Cardiac ventricle fibroblast (primary cell): ENCODE results near the gene ZKSCAN3. TPM values are rescaled to one million over a fixed set of nuclear protein-coding genes. Genes with fewer than 3 reads are reported as not detected.

Experiments
- total RNA-seq: library from RNA; depleted of rRNA; stranded (reverse); fragments of >200 nt; gene quantifications from 2 replicates; pipeline ENCODE4 v1.2.3, GENCODE V29; 2015

The ZKSCAN3 gene
- 3.6 and 4.4 TPM in 2 replicates for total RNA-seq

DNA sequence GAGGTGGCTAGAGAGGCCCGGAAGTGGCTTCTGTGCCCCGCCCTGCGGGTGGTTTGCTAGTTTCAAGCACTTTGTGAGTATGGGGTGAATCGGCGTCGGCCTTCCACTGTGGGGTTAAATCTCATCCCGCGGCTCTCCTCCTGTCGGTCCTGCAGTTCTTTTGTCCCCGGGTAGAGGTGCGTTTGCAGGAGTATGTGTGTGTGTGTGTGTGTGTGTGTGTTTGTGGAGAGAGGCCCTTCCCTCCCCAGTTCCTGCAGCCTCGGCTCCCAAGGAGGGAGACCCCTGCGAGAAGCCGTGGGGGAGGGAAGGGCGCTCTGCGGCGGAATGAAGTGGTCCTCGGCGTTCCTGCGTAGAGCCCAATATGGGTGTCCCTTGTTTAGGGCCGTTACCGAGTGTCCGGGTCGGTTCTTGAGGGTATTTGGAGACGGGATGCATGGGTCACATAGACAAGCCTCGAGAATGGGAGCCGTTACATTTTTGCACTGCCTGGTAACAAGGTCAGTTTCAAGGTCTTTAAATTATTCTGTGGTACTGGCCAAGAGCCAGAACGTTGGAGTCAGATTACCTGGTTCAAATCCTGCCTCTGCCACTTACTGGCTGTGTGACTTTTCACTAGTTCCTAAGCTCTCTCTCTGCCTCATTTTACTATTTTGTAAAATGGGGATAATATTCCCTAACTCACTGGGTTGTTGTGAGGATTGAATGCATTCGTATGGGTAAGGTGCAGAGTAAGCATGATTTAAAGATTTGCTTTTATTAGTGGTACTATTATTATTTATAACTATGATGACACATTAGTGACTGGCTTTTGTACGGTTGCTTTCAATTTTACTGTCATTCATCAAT lies at the start of gene ZKSCAN3:
Gene ZKSCAN3, plus strand, starts transcription at position 56 of the 846 bp plus-strand sequence. CDS start 9,640 bp downstream, outside the sequence.

DNA sequence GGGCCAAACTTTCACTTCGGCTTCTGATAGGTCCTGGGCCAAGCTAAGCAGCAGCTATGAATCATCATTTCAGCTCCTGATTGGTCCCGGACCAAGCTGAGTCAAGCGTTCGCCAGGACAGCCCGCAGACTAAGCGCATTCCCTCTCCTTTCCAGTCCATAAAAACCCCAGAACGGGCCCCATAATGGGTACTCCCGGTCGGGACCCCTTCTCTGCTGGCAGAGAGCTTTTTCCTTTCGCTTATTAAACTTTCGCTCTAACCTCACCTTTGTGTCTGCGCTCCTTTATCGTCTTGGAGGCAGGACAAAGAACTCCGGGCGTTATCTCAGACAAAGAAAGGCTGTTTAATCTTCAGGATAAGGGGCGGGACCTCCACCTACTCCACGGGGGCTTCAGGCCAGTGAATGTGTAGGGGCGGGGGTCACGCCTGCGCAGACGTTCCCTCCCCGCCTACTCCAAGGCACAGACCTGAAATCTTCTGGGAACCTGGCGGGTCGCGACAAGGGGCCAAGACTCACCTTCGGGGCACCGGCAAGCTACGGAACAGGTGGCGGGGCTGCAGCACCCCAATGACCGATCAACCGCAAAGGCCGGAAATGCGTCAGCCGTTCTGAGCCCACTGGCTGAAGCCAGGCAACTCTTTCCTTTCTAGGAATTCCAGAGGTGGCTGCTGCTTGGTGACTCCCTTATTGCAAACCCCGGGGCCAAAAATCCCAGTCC lies 14.0 kb upstream of the ZKSCAN3 start, which contains the start of gene ZSCAN31:
Gene ZSCAN31, minus strand, starts transcription at position 585 of the 720 bp plus-strand sequence. CDS start 6,465 bp downstream, outside the sequence.

DNA sequence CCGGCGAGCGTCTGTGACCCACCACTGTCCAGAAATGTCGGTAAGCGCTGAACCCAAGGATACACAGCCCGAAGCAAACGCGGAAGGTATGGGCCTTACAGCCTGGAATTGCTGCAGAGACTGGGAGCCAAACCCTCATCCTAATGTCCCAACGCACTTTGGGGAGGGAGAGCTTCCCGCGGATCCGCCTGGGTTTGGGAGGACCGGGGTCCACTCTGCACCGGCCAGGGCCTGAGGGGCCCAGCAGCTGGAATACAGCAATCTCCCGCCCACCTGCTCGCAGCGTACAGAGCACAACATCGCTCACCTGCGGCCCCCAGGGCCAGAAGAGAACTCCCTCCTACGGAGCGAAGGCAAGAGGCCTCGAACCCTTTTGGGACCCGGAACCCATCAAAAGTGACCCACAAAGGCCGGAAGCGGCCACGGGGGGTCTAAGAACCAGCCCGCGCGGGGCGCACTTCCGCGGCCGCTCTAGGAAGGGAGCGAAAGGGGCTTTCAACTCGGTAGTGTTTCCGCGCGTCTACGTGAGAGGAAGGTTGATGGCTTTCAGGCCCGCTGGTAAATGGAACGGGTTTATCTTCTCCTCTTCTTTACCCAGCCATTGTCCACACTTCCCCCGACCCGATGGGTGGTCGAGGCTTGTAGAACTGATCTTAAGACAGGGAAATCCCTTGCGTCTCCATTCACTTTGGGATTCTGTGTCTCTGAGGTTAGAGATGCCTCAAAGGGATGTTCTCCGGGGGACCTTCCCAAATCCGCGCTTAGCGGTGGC lies 49.8 kb downstream of the ZKSCAN3 start, which contains the start of gene ZSCAN12:
Gene ZSCAN12, minus strand, starts transcription at position 398 of the 772 bp plus-strand sequence. CDS start 1,342 bp downstream, outside the sequence.

Other genes starting within 250 kb of the ZKSCAN3 start
- not detected in 2 replicates for gene ZSCAN16, start 225.3 kb upstream of the ZKSCAN3 start, total RNA-seq
- gene ZKSCAN8, start 208.1 kb upstream of the ZKSCAN3 start, total RNA-seq, result 14.4 and 15.6 TPM in 2 replicates
- gene ZSCAN9, start 124.7 kb upstream of the ZKSCAN3 start, total RNA-seq, result 4.6 and 5.1 TPM in 2 replicates
- gene ZKSCAN4, start 97.7 kb upstream of the ZKSCAN3 start, total RNA-seq, result 2.7 and 3.3 TPM in 2 replicates
- gene NKAPL, start 90.7 kb upstream of the ZKSCAN3 start, total RNA-seq, result 1.1 and 2.1 TPM in 2 replicates
- 11.2 and 14.8 TPM in 2 replicates for gene ZSCAN26, start 82.8 kb upstream of the ZKSCAN3 start, total RNA-seq
- gene PGBD1, start 68.4 kb upstream of the ZKSCAN3 start, total RNA-seq, result 1.6 and 3.2 TPM in 2 replicates
- gene ZSCAN31, start 13.8 kb upstream of the ZKSCAN3 start, total RNA-seq, result 10.1 and 14.4 TPM in 2 replicates
- 3.2 and 4.2 TPM in 2 replicates for gene ZSCAN12, start 49.8 kb downstream of the ZKSCAN3 start, total RNA-seq
- gene ZSCAN23, start 93.5 kb downstream of the ZKSCAN3 start, total RNA-seq, result 1.4 and 1.5 TPM in 2 replicates
- gene GPX6, start 165.8 kb downstream of the ZKSCAN3 start, total RNA-seq, result not detected in 2 replicates
- not detected in 2 replicates for gene GPX5, start 175.9 kb downstream of the ZKSCAN3 start, total RNA-seq